HUES48 (cell line): ENCODE data around the gene SH3BGR.
A peak's percentile ranks its signal among the peaks of the same experiment; 100 is the strongest.
"Not testable (repeated sequence)": the region's sequence is repeated elsewhere in the genome, so short reads cannot be mapped to it uniquely, and the experiment has no call there.

ENCODE experiments used
- H3K27ac ChIP-seq: one replicate; pipeline ENCODE4 v1.7.0; 2013; ENCODE audit warnings: low read depth, low read length, inconsistent platforms
- H3K27me3 ChIP-seq: 2 replicates; pipeline ENCODE4 v1.6.1; 2013; ENCODE audit warnings: mild to moderate bottlenecking, low read length; ENCODE audit not compliant: control insufficient read depth, insufficient read depth
- H3K36me3 ChIP-seq: 2 replicates; pipeline ENCODE4 v1.6.1; 2013; ENCODE audit warnings: low read length; ENCODE audit not compliant: control insufficient read depth, insufficient read depth
- H3K4me1 ChIP-seq: 2 replicates; pipeline ENCODE4 v1.6.1; 2013; ENCODE audit warnings: mild to moderate bottlenecking, low read length; ENCODE audit not compliant: control insufficient read depth, insufficient read depth
- H3K4me3 ChIP-seq: 2 replicates; pipeline ENCODE4 v1.5.1; 2013; ENCODE audit warnings: mild to moderate bottlenecking, low read depth, low read length
- H3K9ac ChIP-seq: 2 replicates; pipeline ENCODE4 v1.6.1; 2013; ENCODE audit warnings: mild to moderate bottlenecking, low read depth, low read length, moderate library complexity
- H3K9me3 ChIP-seq: 2 replicates; pipeline ENCODE4 v1.6.1; 2013; ENCODE audit warnings: low read length; ENCODE audit not compliant: control insufficient read depth, insufficient read depth

The SH3BGR gene

DNA sequence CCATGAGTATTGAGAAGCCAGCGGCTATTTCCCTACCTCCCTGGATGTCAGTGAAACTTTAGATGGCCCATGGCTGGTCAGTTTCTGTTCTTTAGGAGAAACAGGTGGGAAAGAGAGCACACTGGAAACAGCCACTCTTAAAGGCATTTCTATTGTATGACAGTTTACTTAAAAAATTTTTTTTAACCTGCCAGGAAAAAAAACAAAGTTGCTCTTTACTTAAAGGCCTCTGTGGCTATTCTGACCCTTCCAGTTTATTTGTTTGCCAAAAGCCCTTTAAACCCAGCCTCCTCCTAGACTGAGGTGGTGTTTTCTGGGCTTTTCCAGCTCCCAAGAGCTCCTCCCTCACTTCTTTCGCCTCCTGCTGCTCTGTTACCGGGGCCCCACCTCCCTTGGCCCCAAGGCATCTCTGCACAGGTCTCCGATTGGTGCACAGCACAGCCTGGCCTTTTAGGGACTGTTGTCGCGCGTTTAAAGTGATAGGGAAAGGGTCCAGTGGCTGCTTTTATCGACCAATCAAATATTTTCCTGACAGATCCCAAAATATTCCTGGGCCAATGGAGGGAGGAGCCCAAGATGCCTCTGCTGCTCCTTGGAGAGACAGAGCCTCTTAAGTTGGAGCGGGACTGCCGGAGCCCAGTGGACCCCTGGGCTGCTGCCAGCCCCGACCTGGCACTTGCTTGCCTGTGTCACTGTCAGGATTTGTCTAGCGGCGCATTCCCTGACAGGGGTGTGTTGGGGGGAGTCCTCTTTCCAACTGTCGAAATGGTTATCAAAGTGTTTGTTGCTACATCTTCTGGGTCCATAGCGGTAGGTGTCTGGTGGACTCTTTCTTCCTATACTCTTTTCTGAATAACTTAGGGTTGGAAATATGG lies at the start of gene SH3BGR:
TSS of gene SH3BGR (plus strand) at position 639 of the 875 bp plus-strand sequence. CDS start at position 766, 127 bp downstream.
- Histone ChIP-seq H3K27ac (peak within 1 kb of the TSS; percentile 59), H3K36me3 (no peaks in the 10 kb centered on the region), H3K9ac (no peak within 1 kb of the TSS), H3K9me3 (no peaks in the 10 kb centered on the region), H3K27me3 (no peaks in the 10 kb centered on the region), H3K4me1 (peaks cover 19% of the 10 kb centered on the region), H3K4me3 (peak within 1 kb of the TSS; percentile 43)

DNA sequence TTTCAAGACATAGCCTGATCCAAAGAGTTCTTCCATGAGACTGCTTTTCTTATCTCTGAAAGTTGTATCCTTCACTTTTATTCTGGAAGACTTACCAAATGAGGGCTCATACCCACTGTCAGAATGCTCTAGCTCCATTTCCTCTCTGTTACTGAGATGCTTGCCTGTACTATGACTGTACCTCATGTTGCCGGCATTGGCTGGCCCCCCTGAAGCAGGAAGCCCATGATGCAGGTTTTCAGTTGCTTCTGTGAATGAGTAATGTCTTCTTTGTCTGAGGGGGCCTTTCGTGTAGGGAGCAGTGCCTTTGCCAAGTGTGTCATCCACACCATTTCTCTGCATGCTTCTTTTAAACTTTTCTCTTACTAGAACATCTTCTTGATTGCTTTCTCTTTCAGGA lies 45.7 kb upstream of the SH3BGR start:
- Histone ChIP-seq H3K27me3 (no peaks in the 10 kb centered on the region), H3K9me3 (0 out of 2 replicates have a peak, but pooled peaks cover 4% of the 10 kb centered on the region), H3K4me3 (no peak overlapping the region), H3K27ac (no peak overlapping the region), H3K9ac (no peak overlapping the region), H3K4me1 (no peaks in the 10 kb centered on the region), H3K36me3 (no peaks in the 10 kb centered on the region; the same call in 1 of the 2 replicates)

DNA sequence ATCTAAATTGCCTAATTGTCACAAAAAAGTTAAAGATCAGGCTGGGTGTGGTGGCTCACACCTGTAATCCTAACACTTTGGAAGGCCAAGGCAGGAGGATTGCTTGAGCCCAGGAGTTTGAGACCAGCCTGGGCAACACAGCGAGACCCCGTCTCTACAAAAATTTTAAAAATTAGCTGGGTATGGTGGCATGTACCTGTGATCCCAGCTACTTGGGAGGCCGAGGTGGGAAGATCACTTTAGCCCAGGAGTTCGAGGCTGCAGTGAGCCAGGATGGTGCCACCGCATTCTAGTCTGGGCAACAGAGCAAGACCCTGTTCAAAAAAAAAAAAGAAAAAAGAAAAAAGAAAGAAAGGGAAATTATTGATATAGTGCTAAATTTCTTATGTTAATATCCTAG lies 32.6 kb upstream of the SH3BGR start:
- not testable (repeated sequence) for H3K27me3 ChIP-seq, H3K9me3 ChIP-seq, H3K4me1 ChIP-seq, H3K36me3 ChIP-seq, H3K27ac ChIP-seq, H3K4me3 ChIP-seq, H3K9ac ChIP-seq

DNA sequence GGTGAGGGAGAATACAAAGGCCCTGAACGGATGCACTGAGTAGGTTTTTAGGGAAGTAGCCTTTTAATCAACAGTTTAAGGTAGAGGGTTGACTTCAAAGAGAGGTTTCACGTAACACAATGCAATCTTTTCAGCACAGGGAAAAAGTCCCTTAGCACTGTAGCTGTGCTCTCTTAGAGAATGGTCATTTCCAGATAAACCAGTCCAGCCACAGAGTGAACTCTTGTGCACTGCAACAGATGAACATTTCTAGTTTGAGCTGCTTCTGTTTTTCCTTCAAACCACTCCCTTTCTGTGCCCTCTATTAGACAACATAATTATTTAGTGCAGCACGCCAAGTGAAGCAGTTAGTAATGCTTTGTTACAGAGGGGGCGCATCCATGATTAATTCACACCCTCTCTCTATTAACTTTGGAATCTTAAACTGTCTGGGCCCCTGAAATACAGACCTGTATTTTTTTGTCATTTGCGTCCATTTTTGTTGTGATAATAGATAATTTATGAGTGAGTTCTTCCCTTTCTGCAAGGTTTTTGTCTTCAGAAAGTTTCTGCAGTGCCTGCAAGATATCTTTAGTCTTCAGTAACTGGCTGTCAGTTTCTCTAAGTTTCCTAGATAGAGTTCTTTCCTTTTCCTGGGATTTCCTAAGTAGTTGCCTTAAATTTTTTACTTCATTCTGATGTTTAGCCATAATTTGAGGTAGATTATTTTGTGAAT lies 29.1 kb upstream of the SH3BGR start:
- peaks cover 10% of the 10 kb centered on the region for H3K4me1 ChIP-seq
- no peak overlapping the region for H3K4me3 ChIP-seq
- no peaks in the 10 kb centered on the region for H3K27me3 ChIP-seq
- no peaks in the 10 kb centered on the region for H3K9me3 ChIP-seq
- H3K36me3 ChIP-seq = no peaks in the 10 kb centered on the region
- H3K9ac ChIP-seq = no peak overlapping the region
- no peak overlapping the region for H3K27ac ChIP-seq

DNA sequence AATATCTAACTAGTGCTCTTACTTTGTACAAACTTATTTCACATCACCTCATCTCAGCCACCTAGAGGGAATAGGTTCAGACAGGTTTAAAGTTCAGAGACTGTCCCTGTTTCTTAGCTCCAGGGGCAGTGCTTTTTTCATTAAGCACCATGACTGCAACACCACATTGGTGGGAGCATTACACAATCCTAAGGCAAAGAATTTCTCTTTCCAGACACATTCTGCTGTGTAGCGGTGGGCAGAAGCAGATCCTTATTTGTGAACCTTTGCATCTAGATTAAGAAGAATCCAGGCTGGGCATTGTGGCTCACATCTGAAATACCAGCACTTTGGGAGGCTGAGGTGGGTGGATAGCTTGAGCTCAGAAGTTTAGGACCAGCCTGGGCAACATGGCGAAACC lies 22.3 kb upstream of the SH3BGR start:
- Histone ChIP-seq H3K9me3 (no peaks in the 10 kb centered on the region), H3K4me1 (peaks cover 17% of the 10 kb centered on the region), H3K4me3 (no peak overlapping the region), H3K9ac (no peak overlapping the region), H3K27me3 (no peaks in the 10 kb centered on the region), H3K27ac (no peak overlapping the region), H3K36me3 (no peaks in the 10 kb centered on the region)

DNA sequence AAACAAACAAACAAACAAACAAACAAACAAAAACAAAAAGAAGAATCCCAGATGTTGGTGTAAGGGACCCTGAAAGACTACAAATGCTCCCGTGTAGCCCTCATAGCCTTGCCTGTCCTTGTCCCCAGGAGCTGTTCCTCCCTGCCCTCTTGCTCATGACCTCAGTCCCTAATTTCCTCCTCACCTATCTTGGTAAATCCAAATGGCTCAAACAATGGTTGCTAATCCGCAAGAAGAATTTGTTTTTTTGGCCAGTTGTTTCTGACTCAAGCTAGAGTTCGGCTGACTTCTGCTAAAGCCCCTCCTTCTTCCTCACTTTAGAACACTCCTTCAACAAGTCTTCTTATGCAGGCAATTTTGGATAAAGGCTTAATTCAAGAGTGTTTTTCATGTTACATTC lies 21.8 kb upstream of the SH3BGR start:
- Histone ChIP-seq H3K4me1 (peaks cover 17% of the 10 kb centered on the region), H3K36me3 (no peaks in the 10 kb centered on the region), H3K9ac (no peak overlapping the region), H3K27ac (peak overlapping the region; percentile 61), H3K27me3 (no peaks in the 10 kb centered on the region), H3K4me3 (no peak overlapping the region), H3K9me3 (no peaks in the 10 kb centered on the region)

DNA sequence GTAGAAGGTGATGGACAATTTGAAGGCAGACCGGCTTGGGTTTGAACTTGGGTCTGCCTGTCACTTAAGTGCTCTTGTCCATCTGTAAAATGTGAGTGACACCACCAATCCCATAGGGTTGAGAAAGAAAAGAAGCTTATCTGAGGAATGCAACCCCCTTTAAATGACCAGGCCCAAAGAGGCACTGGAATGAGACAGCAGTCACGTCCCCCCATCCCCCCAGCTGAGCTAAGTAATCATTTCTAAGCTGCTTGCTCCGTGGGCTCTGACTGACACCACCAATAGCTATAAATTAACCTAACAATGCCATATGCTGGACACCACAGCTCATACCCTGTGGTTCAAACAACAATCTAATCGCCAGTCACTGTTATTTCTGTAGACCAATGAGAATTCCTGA lies 21.3 kb upstream of the SH3BGR start:
- H3K9ac ChIP-seq = no peak overlapping the region
- H3K36me3 ChIP-seq = no peaks in the 10 kb centered on the region
- no peak overlapping the region for H3K4me3 ChIP-seq
- H3K9me3 ChIP-seq = no peaks in the 10 kb centered on the region
- H3K4me1 ChIP-seq = peaks cover 17% of the 10 kb centered on the region
- H3K27me3 ChIP-seq = no peaks in the 10 kb centered on the region
- peak overlapping the region; percentile 61 for H3K27ac ChIP-seq

DNA sequence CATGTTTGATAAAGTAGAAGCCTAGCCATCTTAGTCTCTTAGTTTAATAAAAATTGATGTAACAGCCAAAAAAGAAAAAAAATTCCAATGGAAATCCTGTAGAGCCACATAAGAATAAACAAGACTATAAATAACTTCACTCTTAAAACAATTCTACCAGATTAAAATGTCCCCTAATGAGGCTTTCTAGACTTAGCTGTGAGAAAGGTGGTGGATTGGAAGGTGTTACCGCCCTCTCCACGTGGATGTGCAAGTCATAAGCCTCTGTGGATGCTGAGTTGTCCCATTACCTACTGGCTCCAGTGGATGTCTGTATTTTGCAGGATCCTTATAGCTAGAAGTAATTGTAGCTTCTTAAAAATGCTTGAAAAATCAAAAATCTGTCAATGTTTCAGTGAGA lies 20.8 kb upstream of the SH3BGR start:
- Histone ChIP-seq H3K4me3 (no peak overlapping the region), H3K4me1 (peaks cover 17% of the 10 kb centered on the region), H3K27me3 (no peaks in the 10 kb centered on the region), H3K9me3 (no peaks in the 10 kb centered on the region), H3K36me3 (no peaks in the 10 kb centered on the region), H3K9ac (no peak overlapping the region), H3K27ac (peak overlapping the region; percentile 61)

DNA sequence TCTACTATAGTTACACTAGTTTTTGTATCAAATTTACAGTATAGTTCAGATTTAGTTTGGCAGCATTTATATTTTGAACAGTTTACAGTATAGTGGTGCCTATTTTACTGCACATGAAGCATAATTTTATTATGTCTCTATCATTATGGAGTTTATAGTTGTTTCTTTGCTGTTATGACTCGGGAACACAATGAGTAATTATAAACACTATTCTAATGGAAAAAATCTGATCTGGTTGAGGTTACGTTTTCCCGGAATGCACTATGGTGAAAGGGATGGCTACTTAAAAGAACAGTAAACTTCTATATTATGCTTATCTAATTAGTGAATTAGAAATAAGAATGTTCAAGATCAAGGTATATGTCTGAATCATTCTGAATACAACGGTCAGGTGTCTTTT lies 16.8 kb upstream of the SH3BGR start:
- H3K27ac ChIP-seq = no peak overlapping the region
- H3K9me3 ChIP-seq = no peaks in the 10 kb centered on the region
- H3K4me3 ChIP-seq = no peak overlapping the region
- no peaks in the 10 kb centered on the region for H3K27me3 ChIP-seq
- no peak overlapping the region for H3K9ac ChIP-seq
- no peaks in the 10 kb centered on the region for H3K36me3 ChIP-seq
- H3K4me1 ChIP-seq = peaks cover 11% of the 10 kb centered on the region

DNA sequence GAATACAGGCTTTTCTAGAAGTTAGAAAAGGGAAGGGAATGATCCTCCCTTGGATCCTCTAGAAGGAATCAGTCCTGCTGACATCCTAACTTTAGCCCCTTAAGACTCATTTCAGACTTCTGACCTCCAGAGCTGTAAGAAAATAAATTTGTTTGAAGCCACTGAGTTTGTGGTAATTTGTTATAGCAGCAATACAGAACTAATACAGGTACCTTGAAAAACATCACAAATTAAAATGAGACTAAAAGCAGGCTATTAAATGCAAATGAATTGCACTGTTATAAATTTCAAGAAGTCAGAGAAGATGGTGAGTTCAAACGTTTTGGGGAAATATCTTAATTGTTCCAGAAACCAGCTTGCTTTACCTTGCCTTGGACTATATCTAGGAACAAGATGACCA lies 12.5 kb upstream of the SH3BGR start:
- Histone ChIP-seq H3K27me3 (0 out of 2 replicates have a peak, but pooled peaks cover 3% of the 10 kb centered on the region), H3K4me3 (no peak overlapping the region), H3K4me1 (peaks cover under 1% of the 10 kb centered on the region; the same call in 1 of the 2 replicates), H3K36me3 (no peaks in the 10 kb centered on the region), H3K9ac (no peak overlapping the region), H3K27ac (no peak overlapping the region), H3K9me3 (no peaks in the 10 kb centered on the region)
